K562 (cell line): ENCODE results near the gene GJA5. TPM values are rescaled to one million over a fixed set of nuclear protein-coding genes. Genes with fewer than 3 reads are reported as not detected.
A peak's percentile ranks its signal among the peaks of the same experiment; 100 is the strongest.

Experiments
- ATAC-seq: fragments of 200-7000 bp; cut with Tn5 transposase; 3 replicates; pipeline ENCODE4 v1.9.1; 2020; ENCODE audit warnings: moderate library complexity
- BruUV-seq: library from RNA; stranded (reverse); fragments of 400-500 nt; replicated peaks from 2 replicates; lab custom pipeline; 2021; lab: Mats Ljungman, UMichigan
- CTCF ChIA-PET: fragments of 300-600 bp; formaldehyde crosslinking; extraction: SDS; loops from one replicate; lab custom pipeline; 2021; ENCODE audit warnings: low intra/inter-chr PET ratio; lab: Yijun Ruan, JAX
- POLR2A ChIA-PET: fragments of 300-600, 350-650 bp; sonication (Branson Sonifier 250); formaldehyde crosslinking; extraction: SDS; loops from one replicate; lab custom pipeline; 2021; ENCODE audit warnings: antibody characterized with exemption, inconsistent platforms; lab: Yijun Ruan, JAX
- DNase-seq, 4 experiments: peaks; one replicate each; pipeline versions ENCODE4 v3.0.0 to v3.0.0-alpha.2; 2011 to 2018; ENCODE audit warnings: low spot score in 3 of 4, mixed read lengths in 3 of 4; ENCODE audit errors: extremely low read depth in 1 of 4
- FAIRE-seq: peaks from 2 replicates; lab custom pipeline; 2011; peaks lifted over from hg19 to GRCh38; lab: Jason Lieb, UNC
- H2AFZ ChIP-seq: 2 replicates; pipeline ENCODE4 v1.6.0; 2011; ENCODE audit warnings: low read depth, low read length, control low read depth, inconsistent platforms
- H3K27ac ChIP-seq: fragments of 200-600 bp; 3 replicates; pipeline ENCODE4 v1.8.0; 2011; ENCODE audit warnings: low read depth, mild to moderate bottlenecking, control low read depth, inconsistent platforms, low read length, moderate library complexity, mixed read lengths; ENCODE audit errors: extremely low read depth
- H3K27me3 ChIP-seq, 2 experiments: fragments of 300-600 bp in 1 of 2; 2 replicates in 1 of 2; 3 replicates in 1 of 2; pipeline versions ENCODE4 v1.6.0 to v1.8.0; 2011; ENCODE audit warnings: inconsistent platforms in 2 of 2, low read length in 2 of 2, mild to moderate bottlenecking in 1 of 2, mixed read lengths in 1 of 2, moderate library complexity in 1 of 2; ENCODE audit not compliant: control insufficient read depth in 2 of 2, insufficient read depth in 2 of 2
- H3K36me3 ChIP-seq: fragments of 300-600 bp; 3 replicates; pipeline ENCODE4 v1.8.0; 2011; ENCODE audit warnings: mild to moderate bottlenecking, low read length, inconsistent platforms; ENCODE audit not compliant: control insufficient read depth, insufficient read depth
- H3K4me1 ChIP-seq, 2 experiments: fragments of 200-600 bp in 1 of 2; replicated peaks in 1 of 2; 2 replicates in 1 of 2; 3 replicates in 1 of 2; pipeline versions ENCODE4 v1.5.1 to v1.8.0; 2011; ENCODE audit warnings: inconsistent platforms in 2 of 2, low read length in 2 of 2, mild to moderate bottlenecking in 1 of 2, mixed read lengths in 1 of 2, moderate library complexity in 1 of 2; ENCODE audit not compliant: control insufficient read depth in 2 of 2, insufficient read depth in 2 of 2
- H3K4me2 ChIP-seq: 2 replicates; pipeline ENCODE4 v1.6.1; 2011; ENCODE audit warnings: low read length, control low read depth, inconsistent platforms, mixed read lengths; ENCODE audit not compliant: insufficient read depth
- H3K4me3 ChIP-seq: fragments of 200-600 bp; sonication (generic), shearing (Covaris generic); 2 replicates; pipeline ENCODE4 v1.5.1; 2016; ENCODE audit warnings: control low read depth, inconsistent platforms
- H3K79me2 ChIP-seq: fragments of 200-600 bp; 3 replicates; pipeline ENCODE4 v1.8.0; 2011; ENCODE audit warnings: low read length, inconsistent platforms; ENCODE audit not compliant: control insufficient read depth, insufficient read depth
- H3K9ac ChIP-seq, 2 experiments: 2 replicates each; pipeline versions ENCODE4 v1.6.0 to v1.6.1; 2011; ENCODE audit warnings: low read depth in 2 of 2, low read length in 2 of 2, control low read depth in 1 of 2, inconsistent platforms in 1 of 2, mild to moderate bottlenecking in 1 of 2, mixed read lengths in 1 of 2; ENCODE audit not compliant: insufficient read depth in 1 of 2
- H3K9me1 ChIP-seq: one replicate; pipeline ENCODE4 v1.6.0; 2011; ENCODE audit warnings: inconsistent platforms, mild to moderate bottlenecking, low read length, moderate library complexity; ENCODE audit not compliant: control insufficient read depth, insufficient read depth
- H3K9me3 ChIP-seq: replicated peaks from 2 replicates; pipeline ENCODE4 v1.5.1; 2011; ENCODE audit warnings: low read depth, low read length, inconsistent platforms; ENCODE audit not compliant: control insufficient read depth, insufficient read depth
- H4K20me1 ChIP-seq: replicated peaks from 2 replicates; pipeline ENCODE4 v1.6.1; 2011; ENCODE audit warnings: low read length, inconsistent platforms, mixed read lengths; ENCODE audit not compliant: control insufficient read depth, insufficient read depth
- CREBBP ChIP-seq: IDR thresholded peaks from one replicate; pipeline ENCODE4 v1.6.1; 2012; ENCODE audit warnings: low read depth, mild to moderate bottlenecking, control low read depth, inconsistent platforms, low read length
- GTF2F1 ChIP-seq: IDR thresholded peaks from 2 replicates; pipeline ENCODE4 v1.6.1; 2011; ENCODE audit warnings: low read depth, low read length, improper control_type of control experiment
- HES1 ChIP-seq: fragments of 450-650 bp; IDR thresholded peaks from 2 replicates; pipeline ENCODE4 v1.6.1; 2016; ENCODE audit warnings: low read depth, mild to moderate bottlenecking, moderate library complexity
- KAT8 ChIP-seq: fragments of 450-650 bp; IDR thresholded peaks from 2 replicates; pipeline ENCODE4 v1.6.1; 2016; ENCODE audit warnings: low read depth, mild to moderate bottlenecking
- PREB ChIP-seq: sonication (generic); formaldehyde crosslinking; IDR thresholded peaks from 2 replicates; pipeline ENCODE4 v1.8.1; 2023; ENCODE audit warnings: mild to moderate bottlenecking, missing genetic modification reagents
- PTBP1 ChIP-seq: fragments of 200-400 bp; formaldehyde crosslinking; IDR thresholded peaks from 2 replicates; pipeline ENCODE4 v1.6.1; 2017; ENCODE audit warnings: low read depth, low read length
- RREB1 ChIP-seq: fragments of 250-450 bp; sonication (Bioruptor Pico); IDR thresholded peaks from 2 replicates; pipeline ENCODE4 v1.4.0; 2020
- SIX5 ChIP-seq, 2 experiments: IDR thresholded peaks; 2 replicates each; pipeline ENCODE4 v1.6.1; 2011; ENCODE audit warnings: low read length in 2 of 2, borderline replicate concordance in 1 of 2, low read depth in 1 of 2, mild to moderate bottlenecking in 1 of 2, moderate library complexity in 1 of 2; ENCODE audit not compliant: insufficient read depth in 1 of 2
- TAL1 ChIP-seq: fragments of 450-650 bp; IDR thresholded peaks from 2 replicates; pipeline ENCODE4 v1.6.1; 2016; ENCODE audit warnings: mild to moderate bottlenecking
- TEAD4 ChIP-seq, 2 experiments: sonication (generic) in 1 of 2; formaldehyde crosslinking in 1 of 2; IDR thresholded peaks; 2 replicates each; pipeline versions ENCODE4 v1.6.1 to v1.8.0; 2012 to 2022; ENCODE audit warnings: borderline replicate concordance in 1 of 2, inconsistent platforms in 1 of 2, low read length in 1 of 2, mild to moderate bottlenecking in 1 of 2, missing genetic modification reagents in 1 of 2
- ZNF263 ChIP-seq: sonication (generic); formaldehyde crosslinking; IDR thresholded peaks from 2 replicates; pipeline ENCODE4 v1.8.0; 2022; ENCODE audit warnings: mild to moderate bottlenecking, missing genetic modification reagents, borderline replicate concordance
- WGBS: fragments of 100-300 bp; shearing (Covaris generic); methylation state at CpG from one replicate; pipeline ENCODE4 v1.1.6; 2016; ENCODE audit warnings: low coverage, mixed read lengths; ENCODE audit not compliant: insufficient coverage; ENCODE audit errors: missing lambda C conversion rate; 5-methylcytosine and 5-hydroxymethylcytosine counted together
- in situ Hi-C: fragments of 300-500 bp; cut with MboI; formaldehyde crosslinking; loops from 4 replicates; pipeline ENCODE4 v1.15.0; 2018; ENCODE audit warnings: inconsistent platforms, mixed read lengths
- intact Hi-C: fragments of 100-400 bp; cut with micrococcal nuclease; formaldehyde crosslinking; loops from 2 replicates; pipeline ENCODE4 v1.14.2; 2022
- polyA plus RNA-seq, 8 experiments: library from polyadenylated mRNA; depleted of rRNA in 4 of 8; stranded (reverse) in 5 of 8; unstranded in 3 of 8; fragments of >200 nt; fragmentation: Nextera tagmentation in 2 of 8; fragmentation: Illumina TruSeq in 1 of 8; extraction: Ambion mirVana in 2 of 8; extraction: Trizol in 1 of 8; gene quantifications; 2 replicates each; pipeline versions ENCODE4 v1.2.1 to v1.2.3, GENCODE V29; 2011 to 2014; ENCODE audit warnings: inconsistent platforms in 1 of 8, missing spikeins in 1 of 8
- total RNA-seq, 7 experiments: library from RNA; depleted of rRNA in 6 of 7; stranded (reverse); fragments of >200 nt in 6 of 7; fragmentation: Illumina TruSeq in 2 of 7; extraction: Trizol in 2 of 7; gene quantifications; 2 replicates each; pipeline versions ENCODE4 v1.2.1 to v1.2.3, GENCODE V29; 2011 to 2021; ENCODE audit warnings: low replicate concordance in 1 of 7

The GJA5 gene
- total and polyA plus RNA-seq, 9 of the 15 experiments (the other 6 are each of a cell fraction or from before 2014, with no cell fraction given) = 0.07 TPM; not detected in 7

GRCh38 chr1:147771226-147772125 lies 11.1 kb upstream of the GJA5 start (continued):
- no peak for TF ChIP-seq RREB1 (CRISPR knock-in tag)

GRCh38 chr1:147769106-147769505 lies 8.7 kb upstream of the GJA5 start:
- Histone ChIP-seq H3K4me2 (no peak overlapping the region), H3K27me3 (peaks cover 7 to 23% of the 10 kb centered on the region in 2 experiments; a peak in 3 of 5 replicates), H3K9me3 (no peaks in the 10 kb centered on the region), H3K9ac (no peak overlapping the region), H3K4me3 (no peak overlapping the region), H3K79me2 (no peaks in the 10 kb centered on the region), H3K4me1 (no peaks in the 10 kb centered on the region; a peak in 1 of 5 replicates), H3K36me3 (no peaks in the 10 kb centered on the region), H3K27ac (no peak overlapping the region), H3K9me1 (no peaks in the 10 kb centered on the region), H4K20me1 (no peaks in the 10 kb centered on the region; the same call in 1 of the 2 replicates), H2AFZ (no peak overlapping the region)
- ATAC-seq = no peak
- FAIRE-seq = peak; percentile 6
- no peak for DNase-seq
- 2% methylated on average over 5 of the region's 5 CpGs for WGBS
- in situ Hi-C loops = no loop called here
- no TSS peak for BruUV-seq
- POLR2A ChIA-PET = no interaction called here
- CTCF ChIA-PET = no interaction called here
- intact Hi-C loops = no loop called here
- TF ChIP-seq CREBBP (no peak), PTBP1 (no peak), HES1 (no peak), PREB (no peak), ZNF263 (CRISPR knock-in tag) (no peak), KAT8 (no peak), GTF2F1 (no peak), SIX5 (IDR thresholded peaks at IDR 0.05; ENCODE audit: borderline replicate concordance in 1 of 2, insufficient read depth in 1 of 2, low read depth in 1 of 2, low read length in 2 of 2) (no peak), TAL1 (no peak), TEAD4 (IDR thresholded peaks at IDR 0.05; ENCODE audit: low read length) (no peak), TEAD4 (CRISPR knock-in tag; IDR thresholded peaks at IDR 0.05; ENCODE audit: borderline replicate concordance) (no peak)
